ENCODE results near the gene CKS1B.

CKS1B gene

DNA sequence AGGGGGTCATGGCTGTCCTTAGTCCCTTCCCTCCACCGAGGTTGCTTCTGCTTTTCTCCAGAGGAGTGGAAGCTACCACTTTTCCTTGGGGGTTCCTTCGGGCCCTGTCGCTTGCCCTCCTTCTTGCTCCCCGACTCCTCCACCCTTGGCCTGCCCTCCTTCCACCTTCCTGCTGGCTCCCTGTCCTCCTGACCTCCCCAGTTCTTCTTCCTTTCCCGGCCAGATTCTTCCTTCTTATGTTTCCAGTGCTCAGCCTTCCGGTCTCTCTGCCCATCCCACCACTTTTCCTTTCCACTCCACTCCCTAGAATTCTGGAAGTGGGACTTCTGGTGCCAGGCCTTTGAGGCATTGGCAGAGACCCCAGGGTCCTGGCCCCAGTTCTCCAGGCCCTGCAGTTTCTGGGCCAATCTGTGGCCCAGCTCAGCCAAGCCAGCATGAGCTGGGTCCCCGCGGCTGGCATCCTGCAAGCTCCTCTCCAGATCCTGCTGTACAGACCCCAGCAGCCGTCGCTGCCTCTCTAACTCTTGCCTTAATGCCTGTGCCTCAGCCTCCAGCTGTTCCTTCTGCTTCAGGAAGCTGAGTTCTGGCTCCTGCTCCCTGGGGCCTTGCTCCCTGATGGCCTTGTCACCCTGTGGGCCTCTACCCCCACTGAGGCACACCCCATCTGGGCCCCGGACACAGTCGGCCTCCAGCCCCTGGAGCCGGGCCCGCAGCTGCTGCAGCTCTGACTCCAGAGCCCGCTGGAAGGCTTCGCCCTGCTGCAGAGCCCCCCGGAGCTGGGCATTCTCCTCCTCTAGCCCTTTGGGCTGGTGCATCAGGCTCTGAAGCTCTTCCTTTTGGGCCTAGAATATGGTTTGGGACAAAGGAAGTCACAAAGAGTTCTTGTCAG lies 28.3 kb upstream of the CKS1B start:
- DNase-seq: no peak

DNA sequence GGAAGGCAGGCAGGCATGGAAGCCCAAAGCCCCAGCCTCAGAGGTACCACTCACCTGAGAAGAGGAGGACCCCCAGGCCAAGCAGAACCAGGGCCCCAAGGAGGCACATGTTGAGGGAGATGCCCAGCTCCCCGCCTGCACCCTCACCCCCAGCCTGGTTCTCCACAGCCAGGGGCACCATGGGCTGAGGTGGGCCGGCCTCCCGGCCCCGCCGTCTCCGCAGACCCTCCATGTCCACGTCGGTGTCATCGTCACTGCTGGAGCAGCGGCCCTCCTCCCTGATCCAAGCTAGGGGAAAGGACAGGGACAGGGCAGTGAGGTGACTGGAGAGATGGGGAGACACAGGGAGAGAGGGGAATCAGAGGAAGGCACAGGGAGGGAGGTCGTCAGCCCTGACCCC lies 26.4 kb upstream of the CKS1B start:
- DNase-seq: no peak

DNA sequence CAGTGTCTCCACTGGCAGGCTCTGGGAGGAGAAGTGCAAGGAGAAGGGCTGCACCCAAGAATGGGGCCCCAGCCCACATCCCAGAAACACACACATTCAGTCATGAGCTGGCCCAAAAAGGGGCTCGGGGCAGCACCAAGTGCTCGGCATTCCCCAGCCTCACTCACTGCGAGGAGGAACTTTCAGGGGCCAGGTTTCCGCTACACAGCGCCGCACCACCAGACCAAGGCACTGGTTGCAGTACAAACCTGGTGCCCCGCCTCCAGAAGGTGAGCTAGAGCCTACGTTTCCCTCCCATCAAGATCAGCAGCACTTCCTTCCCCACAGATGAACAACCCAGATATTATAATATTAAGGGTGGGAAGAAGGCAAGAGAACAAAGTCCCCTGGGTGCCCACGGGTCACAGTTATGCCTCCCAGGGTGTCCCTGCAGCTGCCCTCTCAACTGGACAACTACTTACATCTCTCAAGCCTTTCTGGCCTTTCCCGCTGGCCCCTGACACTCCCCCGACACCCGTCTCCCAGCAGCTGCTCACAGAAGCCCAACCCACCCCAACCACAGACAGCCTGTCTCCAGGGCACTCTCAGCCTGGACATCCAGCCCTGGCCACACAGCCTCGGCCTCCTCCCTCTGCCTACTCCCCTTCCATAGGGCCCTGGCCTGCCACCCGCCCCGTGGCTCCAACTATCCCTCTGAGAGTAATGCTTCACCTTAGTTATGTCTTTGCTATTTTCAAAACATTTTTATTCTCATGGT lies 22.4 kb upstream of the CKS1B start:
- no peak for DNase-seq

DNA sequence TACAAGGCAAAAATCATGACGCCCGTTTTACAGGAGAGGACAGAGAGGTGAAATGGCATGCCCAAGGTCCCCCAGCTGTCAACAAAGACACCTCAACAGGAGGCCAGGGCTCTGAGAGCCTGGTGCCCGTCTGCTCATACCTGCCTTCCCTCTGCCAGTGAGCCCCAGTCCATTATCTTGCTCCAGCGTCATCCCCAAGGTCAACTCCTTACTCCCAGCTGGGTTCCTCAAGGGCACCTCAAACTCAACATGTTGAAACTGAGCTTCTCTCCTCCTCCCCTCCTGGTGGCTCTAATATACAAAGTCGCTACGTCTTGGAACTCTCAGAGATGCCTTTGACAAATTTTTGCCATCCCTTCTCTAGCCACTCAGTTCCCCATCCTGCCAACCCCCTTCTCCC lies 21.8 kb upstream of the CKS1B start:
- no peak for DNase-seq

DNA sequence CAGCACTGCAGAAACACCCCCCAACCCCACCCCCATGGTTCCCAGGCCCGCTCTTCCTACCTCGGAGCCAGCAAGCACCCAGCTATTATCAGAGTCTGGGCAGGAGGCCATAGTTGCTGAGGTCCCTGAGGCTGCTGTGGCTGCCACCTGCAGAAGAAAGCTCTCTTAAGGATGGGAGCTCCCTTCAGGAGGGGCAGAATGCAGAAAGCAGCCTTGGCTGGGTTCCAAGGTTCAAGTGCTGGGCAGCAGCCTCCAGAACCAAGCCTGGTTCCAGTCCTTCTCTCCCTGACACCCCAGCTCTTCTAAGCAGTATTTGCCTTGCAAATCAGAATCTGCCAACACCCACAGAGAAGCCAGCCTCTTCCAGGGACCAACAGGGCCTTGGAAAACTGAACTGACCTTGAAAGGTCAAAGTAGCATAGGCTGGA lies 20.9 kb upstream of the CKS1B start:
- DNase-seq: no peak

DNA sequence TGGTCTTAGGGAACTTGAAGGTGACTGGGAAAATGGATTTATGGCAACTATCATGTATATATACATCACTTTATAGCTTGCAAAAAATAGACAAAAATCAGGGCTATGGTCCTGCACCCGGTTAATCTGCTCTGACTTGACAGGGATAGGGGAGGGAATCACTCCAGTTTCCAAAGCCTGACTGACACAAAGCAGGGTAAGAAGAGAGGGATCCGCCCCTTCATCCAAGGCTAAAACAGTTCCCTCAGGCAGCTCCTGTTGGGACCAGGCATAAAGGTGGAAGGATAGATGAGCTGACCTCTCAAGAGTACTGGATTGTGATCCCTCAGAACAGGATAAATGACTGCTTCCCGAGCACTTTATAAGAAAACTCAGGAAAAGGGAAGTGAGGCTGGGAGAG lies 19.9 kb upstream of the CKS1B start:
- no peak for DNase-seq

DNA sequence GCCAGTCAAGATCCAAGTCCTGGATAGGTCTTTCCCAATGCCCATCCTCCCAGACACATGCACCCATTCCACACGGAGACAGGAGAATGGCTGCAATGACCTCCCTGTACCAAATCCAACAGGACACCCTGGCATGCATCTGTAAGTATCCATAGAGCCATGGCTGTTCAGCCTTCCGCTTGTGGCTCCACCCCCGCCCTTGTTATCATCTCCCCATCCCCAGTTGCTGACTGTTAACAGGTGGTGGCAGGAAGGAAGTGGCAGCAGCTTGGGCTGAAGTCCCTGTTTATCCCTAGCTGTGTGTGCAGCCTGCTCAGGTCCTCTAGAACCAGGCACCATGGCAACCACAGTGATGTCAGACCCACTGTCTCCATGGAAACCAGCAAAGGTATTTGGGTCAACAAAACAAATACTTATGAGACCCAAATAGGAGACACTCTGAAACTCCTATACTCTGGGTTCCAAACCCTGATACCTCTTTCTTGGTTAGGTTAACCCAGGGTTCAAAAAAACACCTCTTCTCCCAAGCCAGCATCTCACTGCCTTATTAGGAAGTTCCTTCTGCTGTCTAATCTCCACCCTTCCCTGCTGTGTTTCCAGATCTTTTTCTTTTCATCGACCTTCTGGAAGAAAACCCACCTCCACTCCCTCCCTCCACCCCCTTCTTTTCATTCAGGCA lies 19.3 kb upstream of the CKS1B start:
- peak; percentile 32 for DNase-seq

DNA sequence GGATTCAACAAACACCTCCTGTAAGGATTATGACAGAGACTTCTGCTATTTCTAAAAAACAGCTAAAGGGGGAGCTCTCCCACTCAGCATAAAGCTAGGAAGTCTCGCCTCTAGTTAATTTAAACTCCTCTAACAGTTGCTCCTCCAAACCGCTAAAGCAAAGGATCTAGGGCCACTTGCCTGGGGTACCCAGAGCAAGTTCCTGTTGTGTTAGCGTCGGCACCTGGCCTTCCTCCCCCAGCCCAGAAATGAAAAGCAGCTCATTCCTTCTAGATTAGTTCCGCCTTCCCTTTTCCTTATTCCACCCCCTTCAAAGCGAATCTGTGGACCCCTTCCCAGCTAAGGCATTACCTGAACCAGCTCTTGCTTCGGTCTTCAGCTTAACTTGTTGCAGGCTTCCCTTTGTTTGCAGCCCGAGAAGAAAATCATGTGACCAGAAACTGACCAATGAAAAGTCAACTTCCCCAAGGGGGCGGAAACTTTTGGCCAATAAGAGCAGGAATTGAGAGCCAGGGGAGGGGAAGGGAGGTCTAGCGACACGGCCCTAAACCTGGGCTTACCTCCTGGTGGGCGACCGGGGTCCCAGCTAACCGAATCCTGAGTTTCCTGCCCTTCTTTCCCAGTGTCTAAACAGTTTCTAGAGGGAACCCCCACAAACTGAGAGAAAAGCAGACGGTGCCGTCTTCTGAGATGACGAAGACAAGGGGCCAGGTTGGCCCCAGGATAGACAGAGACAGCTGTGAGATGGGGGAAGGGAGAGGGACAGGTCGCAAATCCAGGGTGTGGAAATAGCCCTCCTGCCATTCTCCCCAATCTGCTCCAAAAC lies 18.6 kb upstream of the CKS1B start, which contains the start of gene PBXIP1:
TSS of gene PBXIP1 (minus strand) at position 382 of the 826 bp plus-strand sequence. CDS start 2,378 bp downstream, outside the sequence.
- DNase-seq: peak; percentile 82

DNA sequence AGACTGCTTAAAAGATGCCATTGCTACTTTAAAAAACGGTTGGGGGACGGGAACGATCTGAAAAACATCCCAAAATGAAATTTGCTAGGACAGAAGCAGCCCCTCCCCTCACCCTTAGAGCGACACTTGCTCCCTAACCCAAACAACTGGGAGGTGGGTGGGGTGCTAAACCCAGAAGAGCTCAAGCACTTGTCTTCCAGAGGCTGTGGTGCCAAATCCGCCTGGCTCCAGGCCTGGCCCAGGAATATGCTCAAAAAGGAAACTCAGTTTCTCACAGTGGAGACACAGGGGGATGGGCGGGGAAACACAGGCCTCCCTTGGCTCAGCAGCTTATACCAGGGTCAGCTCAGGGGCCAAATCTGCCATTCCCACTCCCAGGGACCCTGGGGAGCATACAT lies 17.9 kb upstream of the CKS1B start:
- DNase-seq: no peak

DNA sequence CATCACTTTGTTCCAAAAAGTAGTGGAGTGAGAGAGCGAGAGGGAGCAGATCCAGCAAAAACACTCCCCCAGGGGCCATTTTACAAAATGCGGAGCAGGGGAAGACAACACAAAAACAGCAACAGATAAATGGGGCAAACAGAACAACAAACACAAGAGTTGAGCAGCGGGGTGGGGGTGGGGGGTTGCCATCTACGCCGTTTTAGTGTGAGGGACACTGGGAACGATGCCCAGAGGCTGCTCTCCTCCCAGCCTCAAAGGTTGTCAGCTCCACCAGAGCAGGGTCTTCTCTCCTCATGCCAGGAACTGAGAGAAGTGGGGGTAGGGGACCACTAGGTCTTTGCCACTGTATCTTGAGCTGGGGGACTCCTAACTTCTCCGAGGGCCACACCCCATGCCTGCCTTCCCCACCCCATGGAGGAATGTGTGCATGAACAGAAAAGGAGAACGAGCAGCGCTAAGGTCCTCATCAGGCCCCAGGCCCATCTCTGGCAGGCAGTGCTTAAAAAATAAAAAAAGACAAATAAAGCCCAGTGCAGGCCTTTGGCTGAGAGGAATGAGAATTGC lies 17.3 kb upstream of the CKS1B start:
- DNase-seq: no peak

DNA sequence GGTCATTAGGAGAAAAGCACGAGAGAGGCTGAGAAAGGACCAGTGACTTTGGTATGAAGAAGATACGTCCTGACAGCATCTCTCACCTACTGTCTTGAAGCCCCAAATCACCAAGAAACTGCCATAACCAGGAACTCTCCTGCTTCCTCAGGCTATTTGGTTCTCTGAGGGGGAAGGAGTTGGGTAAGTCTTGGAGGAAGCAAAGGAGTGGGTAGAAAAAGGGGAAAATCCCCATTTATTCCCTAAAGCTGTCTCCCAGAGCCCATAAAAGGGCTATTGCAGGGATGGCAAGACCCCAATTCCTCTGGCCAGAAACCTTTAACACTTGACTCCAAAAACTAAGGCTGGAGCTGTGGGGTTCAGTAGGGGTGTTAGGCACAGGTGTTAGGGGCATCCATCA lies 16.4 kb upstream of the CKS1B start:
- DNase-seq: no peak

DNA sequence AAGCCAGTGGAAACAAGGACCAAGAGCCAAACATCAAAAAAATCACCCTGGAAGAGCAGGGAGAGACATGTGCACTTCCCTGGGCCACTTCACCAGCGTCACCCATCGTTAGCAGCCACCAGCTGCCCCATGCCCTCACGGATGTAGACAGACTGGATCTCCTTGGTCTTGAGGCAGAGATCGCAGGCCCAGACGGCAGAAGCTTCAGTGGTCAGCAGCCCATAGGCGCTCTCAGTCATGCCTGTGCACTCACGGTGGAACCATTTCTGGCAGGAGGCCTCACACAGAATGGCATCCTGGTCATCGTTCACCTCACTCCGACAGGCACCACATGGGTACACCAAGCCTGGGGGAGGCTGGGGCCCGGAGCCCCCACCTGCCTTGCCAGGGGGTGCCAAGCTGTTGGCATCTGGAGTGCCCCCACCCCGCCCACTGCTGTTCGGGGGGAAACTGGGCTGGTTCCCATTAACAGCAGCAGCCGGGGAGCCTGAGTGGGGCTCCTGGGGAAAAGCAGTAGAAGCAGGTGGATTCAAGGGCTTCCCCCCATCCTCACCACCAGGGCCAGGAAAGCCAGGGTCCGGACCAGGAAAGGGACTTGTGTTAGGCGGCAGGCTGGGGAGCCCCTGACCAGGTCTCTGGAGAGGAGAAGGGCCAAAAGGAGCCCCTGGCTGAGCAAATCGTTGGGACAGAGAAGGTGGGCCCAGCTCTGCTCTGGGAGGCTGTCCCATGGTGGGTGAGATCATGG lies 15.6 kb upstream of the CKS1B start:
- no peak for DNase-seq

DNA sequence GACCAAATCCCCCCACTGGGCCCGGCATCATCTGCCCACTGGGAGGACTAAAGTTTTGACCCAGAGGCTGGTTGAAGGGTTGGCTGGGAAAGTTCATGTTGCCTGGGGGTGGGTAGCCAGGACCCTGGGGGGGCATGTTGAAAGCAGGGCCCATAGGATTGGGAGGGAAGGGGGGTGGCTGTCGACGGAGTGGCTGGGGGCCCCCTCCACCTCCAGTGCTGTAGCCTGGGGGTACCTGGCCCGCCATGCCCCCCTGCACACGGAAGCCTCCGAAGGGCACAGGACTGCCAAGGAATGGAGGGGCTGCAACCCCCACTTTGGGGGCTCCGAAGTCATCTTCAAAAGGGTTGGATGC lies 15.1 kb upstream of the CKS1B start:
- no peak for DNase-seq

DNA sequence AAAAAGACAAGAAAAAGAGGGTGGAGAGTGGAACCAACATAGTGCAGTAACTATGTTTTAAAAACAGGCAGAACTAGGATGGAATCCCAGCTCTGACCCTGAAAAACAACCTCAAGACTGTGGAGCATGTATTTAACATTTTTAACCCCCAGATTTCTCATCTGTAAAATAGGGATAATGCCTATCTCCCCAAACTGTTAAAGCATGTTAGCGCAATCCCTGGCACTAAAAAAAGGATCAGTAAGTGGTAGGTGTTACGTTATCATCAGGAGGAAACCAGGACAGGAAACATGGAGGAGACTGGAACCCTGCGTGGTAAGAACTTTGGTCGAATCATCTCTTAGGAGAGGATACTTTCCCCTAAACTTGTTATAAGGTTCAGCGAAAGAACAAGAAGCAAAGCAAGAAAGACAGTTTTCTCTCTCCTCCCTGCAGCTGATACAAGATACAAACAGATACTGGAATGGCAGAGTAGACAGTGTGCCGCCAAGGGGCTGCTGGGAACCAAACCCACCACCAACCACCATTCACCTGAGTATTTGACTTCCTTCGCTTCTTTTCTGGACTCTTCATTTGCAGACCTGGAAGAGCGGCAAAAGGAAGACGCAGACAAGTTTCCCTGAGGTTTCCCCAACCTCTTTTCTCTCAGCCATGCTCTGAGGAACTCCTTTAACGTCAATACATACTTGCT lies 13.9 kb upstream of the CKS1B start:
- no peak for DNase-seq

DNA sequence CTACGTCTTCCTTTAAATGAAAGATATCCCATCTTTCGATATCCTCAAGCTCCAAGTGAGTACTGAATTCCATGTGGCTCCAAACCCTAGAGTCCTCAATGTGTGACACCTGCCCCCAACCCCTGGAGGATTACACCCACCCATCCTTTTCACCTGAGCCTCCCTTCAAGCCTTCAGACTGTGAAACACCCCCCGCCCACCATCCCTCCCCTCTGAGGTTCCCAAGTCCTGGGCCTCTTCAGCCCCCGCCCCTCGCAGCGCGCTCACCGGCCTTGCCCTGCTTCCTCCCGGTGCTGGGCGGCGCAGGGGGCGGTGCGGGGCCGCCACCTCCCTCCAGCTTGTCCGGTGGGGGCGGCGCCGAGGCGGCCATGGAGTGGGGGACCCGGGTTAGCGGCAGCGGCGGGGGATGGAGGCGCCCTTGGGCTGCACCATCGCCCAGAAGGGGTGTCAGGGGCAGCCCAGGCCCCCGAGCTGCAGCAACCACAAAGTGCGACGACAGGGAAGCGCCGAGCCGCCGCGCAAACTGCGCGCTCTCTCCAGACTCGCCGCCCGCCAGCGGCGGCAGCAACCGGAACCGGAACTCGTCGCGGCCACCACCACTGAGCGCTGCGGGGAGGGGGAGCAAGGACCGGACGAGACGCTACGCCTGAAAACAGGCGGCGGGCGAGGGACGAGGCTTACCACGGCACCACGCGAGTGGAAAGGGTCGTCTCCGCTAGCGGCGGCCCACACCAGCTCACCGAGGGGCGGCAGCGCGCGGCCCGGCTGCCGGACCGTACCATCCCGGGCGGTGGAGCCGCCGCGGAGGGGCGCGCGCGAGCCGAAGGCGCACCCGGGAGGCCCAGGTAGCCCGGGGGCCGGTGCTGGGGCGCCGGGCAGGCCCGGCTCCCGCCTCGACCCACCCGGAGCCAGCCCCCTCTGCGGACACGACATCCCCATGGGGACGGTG lies 13.0 kb upstream of the CKS1B start, which contains the start of gene PYGO2:
TSS of gene PYGO2 (minus strand) at position 576 of the 949 bp plus-strand sequence. CDS start at position 370, 206 bp downstream.
- peak; percentile 76 for DNase-seq

DNA sequence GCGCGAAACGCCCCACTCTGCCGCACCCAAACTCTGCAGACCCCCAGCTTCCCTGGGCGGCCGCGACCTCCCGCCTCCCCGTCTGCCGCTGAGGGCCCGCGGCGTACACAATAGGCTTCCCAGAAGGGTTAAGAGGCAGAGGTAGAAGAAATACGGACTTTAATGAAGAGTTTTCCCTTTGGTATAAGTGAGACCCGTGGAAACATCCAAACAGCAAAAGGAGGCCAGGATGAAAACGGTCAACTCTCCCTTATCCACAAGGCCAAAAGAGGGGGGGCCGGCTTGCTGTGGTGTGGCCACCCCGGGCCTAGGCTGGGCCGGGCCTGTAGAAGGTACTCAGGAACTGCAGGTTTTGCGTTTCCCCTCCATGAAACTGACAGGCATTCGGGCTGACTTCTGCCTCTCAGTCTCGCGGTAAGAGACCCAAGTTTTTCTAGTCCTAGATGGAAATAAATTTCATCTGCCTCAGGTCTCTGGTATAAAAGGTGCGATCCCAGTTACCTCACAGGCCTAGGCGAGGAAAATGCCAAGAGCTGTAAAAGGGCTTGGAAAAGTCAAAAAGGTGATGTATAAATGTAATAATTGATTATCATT lies 12.2 kb upstream of the CKS1B start:
- DNase-seq: no peak

DNA sequence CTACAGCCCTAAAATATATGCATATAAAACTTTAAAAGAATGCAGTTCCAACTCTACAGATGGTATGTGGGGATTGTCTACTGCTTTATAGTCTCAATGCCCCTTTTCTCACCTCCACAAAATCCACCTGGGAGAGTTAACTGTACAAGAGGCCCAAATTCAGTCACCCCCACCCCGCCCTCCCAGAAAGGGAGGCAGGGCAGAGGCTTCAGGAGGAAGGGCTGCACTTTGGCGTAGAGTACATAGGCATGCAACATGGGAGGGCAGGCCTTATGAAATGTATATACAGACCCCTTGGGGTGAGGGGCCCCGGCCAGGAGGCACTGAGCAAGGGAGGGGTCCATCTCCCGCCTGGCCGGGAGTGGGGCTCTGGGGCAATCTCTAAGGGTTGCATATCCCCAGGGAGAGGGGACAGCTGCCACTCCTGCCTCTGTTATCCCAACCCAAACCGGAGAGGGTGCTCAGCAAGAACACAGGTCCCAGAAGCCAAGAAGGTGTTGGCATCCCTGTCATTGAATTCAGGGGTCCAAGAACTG lies 11.6 kb upstream of the CKS1B start:
- no peak for DNase-seq

DNA sequence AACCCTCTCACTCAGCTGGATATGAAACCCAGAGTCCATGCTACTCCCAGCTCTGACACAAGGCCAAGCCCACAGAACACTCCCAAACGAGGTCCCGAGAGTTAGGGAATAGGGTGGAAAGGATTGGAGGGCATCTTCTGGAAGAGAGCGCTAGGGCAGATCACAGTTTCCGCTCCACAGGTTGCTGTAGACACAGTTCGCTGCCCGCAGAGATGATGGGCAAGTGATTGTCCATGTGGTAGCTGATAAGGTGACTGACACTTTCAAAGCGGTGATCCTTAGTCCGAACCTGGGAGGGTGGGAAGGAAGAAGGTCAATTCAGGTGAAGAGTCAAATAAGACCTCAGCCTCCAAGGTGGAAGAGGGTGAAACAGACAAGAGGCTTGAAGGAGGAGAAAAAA lies 10.8 kb upstream of the CKS1B start:
- DNase-seq: no peak

DNA sequence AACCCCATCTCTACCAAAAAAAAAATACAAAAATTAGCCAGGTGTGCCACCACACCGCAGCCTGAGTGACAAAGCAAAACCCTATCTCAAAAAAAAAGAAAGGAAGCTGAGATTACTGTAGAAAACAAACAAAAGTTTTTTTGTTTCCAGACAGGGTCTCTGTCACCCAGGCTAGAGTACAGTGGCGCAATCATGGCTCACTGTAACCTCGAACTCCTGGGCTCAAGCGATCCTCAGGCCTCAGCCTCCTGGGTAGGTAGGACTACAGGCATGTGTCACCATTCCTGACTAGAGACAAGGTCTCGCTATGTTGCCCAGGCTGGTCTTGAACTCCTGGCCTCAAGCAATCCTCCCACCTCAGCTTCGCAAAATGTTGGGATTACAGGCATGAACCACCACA lies 10.1 kb upstream of the CKS1B start:
- DNase-seq: no peak
